HEK293 (cell line): Measurements from ENCODE around the gene PPP1R1C.
A peak's percentile ranks its signal among the peaks of the same experiment; 100 is the strongest.

Source experiments
- CTCF ChIA-PET: fragments of 350-600 bp; formaldehyde crosslinking; extraction: SDS; loops from one replicate; lab custom pipeline; 2021; ENCODE audit warnings: antibody characterized with exemption; lab: Yijun Ruan, JAX
- POLR2A ChIA-PET: fragments of 300-600 bp; formaldehyde crosslinking; extraction: SDS; loops from one replicate; lab custom pipeline; 2020; ENCODE audit warnings: antibody characterized with exemption, inconsistent platforms; lab: Yijun Ruan, JAX
- H3K27ac ChIP-seq: fragments of 200-500 bp; sonication (Bioruptor generic); 2 replicates; pipeline ENCODE4 v1.5.1; 2014; ENCODE audit warnings: low read depth, low read length, control low read depth, inconsistent platforms; ENCODE audit errors: extremely low read depth
- H3K36me3 ChIP-seq, 2 experiments: fragments of 200-500 bp in 1 of 2; sonication (Bioruptor generic) in 1 of 2; 1 replicate in 1 of 2; 2 replicates in 1 of 2; pipeline ENCODE4 v1.5.1; 2014 to 2017; ENCODE audit warnings: inconsistent platforms in 2 of 2, low read length in 2 of 2; ENCODE audit not compliant: control insufficient read depth in 2 of 2, insufficient read depth in 1 of 2
- H3K4me1 ChIP-seq: fragments of 200-500 bp; sonication (Bioruptor generic); 2 replicates; pipeline ENCODE4 v1.5.1; 2014; ENCODE audit warnings: mild to moderate bottlenecking, low read length, inconsistent platforms; ENCODE audit not compliant: control insufficient read depth, insufficient read depth
- H3K4me3 ChIP-seq: 2 replicates; pipeline ENCODE4 v1.5.1; 2011; ENCODE audit warnings: low read depth, mild to moderate bottlenecking, control low read depth, low read length, moderate library complexity
- H3K9me3 ChIP-seq: fragments of 200-500 bp; sonication (Bioruptor generic); 2 replicates; pipeline ENCODE4 v1.5.1; 2014; ENCODE audit warnings: low read depth, low read length, inconsistent platforms; ENCODE audit not compliant: control insufficient read depth, insufficient read depth
- ATF2 ChIP-seq: fragments of 450-650 bp; formaldehyde crosslinking; IDR thresholded peaks from 2 replicates; pipeline ENCODE4 v1.5.1; 2016; ENCODE audit warnings: missing biosample characterization, missing genetic modification characterization, low read depth
- OVOL3 ChIP-seq: fragments of 450-650 bp; formaldehyde crosslinking; IDR thresholded peaks from 2 replicates; pipeline ENCODE4 v1.5.1; 2016; ENCODE audit warnings: missing biosample characterization, missing genetic modification characterization
- RBAK ChIP-seq: fragments of 450-650 bp; formaldehyde crosslinking; IDR thresholded peaks from 2 replicates; pipeline ENCODE4 v1.5.1; 2016; ENCODE audit warnings: missing biosample characterization, missing genetic modification characterization
- SP2 ChIP-seq: fragments of 450-650 bp; formaldehyde crosslinking; IDR thresholded peaks from 2 replicates; pipeline ENCODE4 v1.5.1; 2016; ENCODE audit warnings: missing biosample characterization, missing genetic modification characterization
- TCF7L2 ChIP-seq: IDR thresholded peaks from 2 replicates; pipeline ENCODE4 v1.6.1; 2011; ENCODE audit warnings: low read depth, mild to moderate bottlenecking, inconsistent platforms, low read length, moderate library complexity, borderline replicate concordance
- YY2 ChIP-seq: fragments of 450-650 bp; formaldehyde crosslinking; IDR thresholded peaks from 2 replicates; pipeline ENCODE4 v1.5.1; 2016; ENCODE audit warnings: missing biosample characterization, missing genetic modification characterization
- ZBTB26 ChIP-seq: fragments of 450-650 bp; formaldehyde crosslinking; optimal IDR thresholded peaks from 2 replicates; pipeline ENCODE3; 2016; ENCODE audit warnings: missing biosample characterization, mild to moderate bottlenecking, missing genetic modification characterization
- ZBTB6 ChIP-seq: fragments of 450-650 bp; formaldehyde crosslinking; IDR thresholded peaks from 2 replicates; pipeline ENCODE4 v1.5.1; 2017; ENCODE audit warnings: missing biosample characterization, missing genetic modification characterization
- ZNF133 ChIP-seq: fragments of 450-650 bp; formaldehyde crosslinking; IDR thresholded peaks from 2 replicates; pipeline ENCODE4 v1.5.1; 2016; ENCODE audit warnings: missing biosample characterization, missing genetic modification characterization
- ZNF138 ChIP-seq: fragments of 450-650 bp; formaldehyde crosslinking; IDR thresholded peaks from 2 replicates; pipeline ENCODE4 v1.5.1; 2016; ENCODE audit warnings: missing biosample characterization, missing genetic modification characterization, borderline replicate concordance
- ZNF202 ChIP-seq: fragments of 450-650 bp; formaldehyde crosslinking; IDR thresholded peaks from 2 replicates; pipeline ENCODE4 v1.5.1; 2016; ENCODE audit warnings: missing biosample characterization, missing genetic modification characterization, borderline replicate concordance
- ZNF211 ChIP-seq: fragments of 450-650 bp; formaldehyde crosslinking; IDR thresholded peaks from 2 replicates; pipeline ENCODE4 v1.5.1; 2016; ENCODE audit warnings: low read depth, missing biosample characterization, missing genetic modification characterization
- ZNF266 ChIP-seq: fragments of 450-650 bp; formaldehyde crosslinking; IDR thresholded peaks from 2 replicates; pipeline ENCODE4 v1.5.1; 2016; ENCODE audit warnings: missing biosample characterization, missing genetic modification characterization, low read depth
- ZNF324 ChIP-seq: fragments of 450-650 bp; formaldehyde crosslinking; IDR thresholded peaks from 2 replicates; pipeline ENCODE4 v1.5.1; 2016; ENCODE audit warnings: missing biosample characterization, missing genetic modification characterization
- ZNF366 ChIP-seq: fragments of 450-650 bp; formaldehyde crosslinking; conservative IDR thresholded peaks from 2 replicates; pipeline ENCODE4 v1.5.1; 2016; ENCODE audit warnings: missing biosample characterization, missing genetic modification characterization
- ZNF449 ChIP-seq: fragments of 450-650 bp; formaldehyde crosslinking; IDR thresholded peaks from 2 replicates; pipeline ENCODE4 v1.5.1; 2017; ENCODE audit warnings: missing biosample characterization, mild to moderate bottlenecking, missing genetic modification characterization, moderate library complexity
- ZNF768 ChIP-seq: fragments of 450-650 bp; formaldehyde crosslinking; IDR thresholded peaks from 2 replicates; pipeline ENCODE4 v1.5.1; 2018; ENCODE audit warnings: missing biosample characterization, mild to moderate bottlenecking, missing genetic modification characterization
- ZNF830 ChIP-seq: fragments of 450-650 bp; IDR thresholded peaks from 2 replicates; pipeline ENCODE4 v1.5.0; 2018; ENCODE audit warnings: missing biosample characterization, missing genetic modification characterization, low read depth, mild to moderate bottlenecking, moderate library complexity

The PPP1R1C gene

GRCh38 chr2:181984814-181985631, 630 bp upstream of the PPP1R1C start:
- H3K36me3 ChIP-seq = no peaks in the 10 kb centered on the region
- ChIA-PET POLR2A (no interaction called here), CTCF (interaction anchor here (0.6 to 1.2 kb wide), 4 partner anchors 9 to 394 kb away, joined by 3 read pairs; no protein-coding TSS in a partner anchor)
- H3K4me1 ChIP-seq = peaks cover 3% of the 10 kb centered on the region; the same call in 1 of the 2 replicates
- no peak overlapping the region for H3K4me3 ChIP-seq
- H3K9me3 ChIP-seq = no peaks in the 10 kb centered on the region
- H3K27ac ChIP-seq = no peak overlapping the region
- TF ChIP-seq OVOL3 (no peak), ZBTB26 (no peak), ZNF133 (no peak), ZNF324 (tag by site-specific recombination) (no peak), ZBTB6 (tag by site-specific recombination) (no peak), ZNF449 (tag by site-specific recombination) (no peak), ZNF138 (tag by site-specific recombination) (no peak), ZNF202 (no peak), RBAK (no peak), TCF7L2 (no peak), ZNF366 (tag by site-specific recombination) (no peak), ZNF211 (no peak), ZNF830 (no peak), YY2 (tag by site-specific recombination) (no peak), ZNF768 (no peak), ZNF266 (tag by site-specific recombination) (no peak), SP2 (tag by site-specific recombination) (no peak)

- Histone ChIP-seq H3K4me1 (peaks cover 3% of the 10 kb centered on the region; the same call in 1 of the 2 replicates), H3K36me3 (no peaks in the 10 kb centered on the region), H3K27ac (no peak overlapping the region), H3K9me3 (no peaks in the 10 kb centered on the region), H3K4me3 (no peak overlapping the region)
- TF ChIP-seq ZNF830 (no peak), ATF2 (tag by site-specific recombination) (peak; percentile 83)
- ChIA-PET CTCF (interaction anchor here (0.6 kb wide), 2 partner anchors 67 to 89 kb away, joined by 3 read pairs; no protein-coding TSS in a partner anchor), POLR2A (no interaction called here)
Measured at GRCh38 chr2:181988154-181988924, 2.7 kb downstream of the PPP1R1C start.
